Measurements from ENCODE around the gene KRTAP5-1. TPM values are rescaled to one million over a fixed set of nuclear protein-coding genes. Genes with fewer than 3 reads are reported as not detected.

KRTAP5-1 gene
- total RNA-seq, 1 donor from 2014 or later = not detected

DNA sequence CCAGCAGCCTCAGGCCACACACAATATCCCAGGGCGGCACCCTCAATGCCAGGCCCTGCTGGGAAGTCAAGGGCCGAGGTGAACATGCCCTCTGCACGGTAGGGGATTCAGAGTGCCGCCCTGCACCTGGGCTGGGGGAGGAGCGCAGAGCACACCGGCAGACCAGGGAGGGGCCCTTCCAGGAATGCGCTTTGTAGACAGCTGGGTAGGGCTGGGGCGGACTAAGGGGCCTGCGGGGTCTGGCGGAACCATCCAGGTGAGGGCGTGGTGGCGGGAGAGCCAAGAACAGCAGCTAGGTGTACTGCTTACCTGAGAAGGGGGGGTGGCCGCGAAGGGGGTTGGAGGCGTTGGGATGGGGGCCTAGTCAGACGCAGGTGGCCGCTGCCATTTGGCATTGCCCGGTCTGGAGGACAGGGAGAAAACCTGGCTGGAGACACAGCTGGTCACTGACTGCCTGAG lies 39.0 kb downstream of the KRTAP5-1 start:
- Mint-ChIP-seq H3K4me3 (peak overlapping the region; percentile 77), H3K27ac (peak overlapping the region; percentile 83), H3K27me3 (peaks cover 60% of the 10 kb centered on the region), H3K4me1 (ENCODE audit: unreplicated experiment) (no peaks in the 10 kb centered on the region), H3K9me3 (no peaks in the 10 kb centered on the region), H3K36me3 (no peaks in the 10 kb centered on the region)
- TF ChIP-seq, protein P1, sequence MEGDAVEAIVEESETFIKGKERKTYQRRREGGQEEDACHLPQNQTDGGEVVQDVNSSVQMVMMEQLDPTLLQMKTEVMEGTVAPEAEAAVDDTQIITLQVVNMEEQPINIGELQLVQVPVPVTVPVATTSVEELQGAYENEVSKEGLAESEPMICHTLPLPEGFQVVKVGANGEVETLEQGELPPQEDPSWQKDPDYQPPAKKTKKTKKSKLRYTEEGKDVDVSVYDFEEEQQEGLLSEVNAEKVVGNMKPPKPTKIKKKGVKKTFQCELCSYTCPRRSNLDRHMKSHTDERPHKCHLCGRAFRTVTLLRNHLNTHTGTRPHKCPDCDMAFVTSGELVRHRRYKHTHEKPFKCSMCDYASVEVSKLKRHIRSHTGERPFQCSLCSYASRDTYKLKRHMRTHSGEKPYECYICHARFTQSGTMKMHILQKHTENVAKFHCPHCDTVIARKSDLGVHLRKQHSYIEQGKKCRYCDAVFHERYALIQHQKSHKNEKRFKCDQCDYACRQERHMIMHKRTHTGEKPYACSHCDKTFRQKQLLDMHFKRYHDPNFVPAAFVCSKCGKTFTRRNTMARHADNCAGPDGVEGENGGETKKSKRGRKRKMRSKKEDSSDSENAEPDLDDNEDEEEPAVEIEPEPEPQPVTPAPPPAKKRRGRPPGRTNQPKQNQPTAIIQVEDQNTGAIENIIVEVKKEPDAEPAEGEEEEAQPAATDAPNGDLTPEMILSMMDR (conservative IDR thresholded peaks at IDR 0.05) = no peak
- no peak for DNase-seq (ENCODE audit: extremely low spot score, unreplicated experiment)

DNA sequence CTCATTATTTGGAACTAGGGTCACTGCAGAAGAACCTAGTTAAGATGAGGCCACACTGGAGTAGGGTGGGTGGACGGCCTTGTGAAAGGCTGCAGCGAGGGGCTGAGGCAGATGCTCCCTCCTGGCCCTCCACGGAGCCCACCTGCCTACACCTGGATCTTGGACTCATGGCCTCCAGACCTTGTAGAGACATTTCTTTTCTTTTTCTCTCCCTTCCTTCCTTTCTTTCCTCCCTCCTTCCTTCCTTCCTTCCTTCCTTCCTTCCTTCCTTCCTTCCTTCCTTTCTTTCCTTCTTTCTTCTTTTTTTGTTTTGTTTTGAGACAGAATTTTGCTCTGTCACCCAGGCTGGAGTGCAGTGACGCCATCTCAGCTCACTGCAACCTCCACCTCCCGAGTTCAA lies 39.7 kb downstream of the KRTAP5-1 start:
- no peaks in the 10 kb centered on the region for H3K4me1 Mint-ChIP-seq (ENCODE audit: unreplicated experiment)
- H3K27ac Mint-ChIP-seq = peak overlapping the region; percentile 83
- TF ChIP-seq, protein P1 (conservative IDR thresholded peaks at IDR 0.05) = no peak
- no peaks in the 10 kb centered on the region for H3K36me3 Mint-ChIP-seq
- no peaks in the 10 kb centered on the region for H3K9me3 Mint-ChIP-seq
- no peak overlapping the region for H3K4me3 Mint-ChIP-seq
- no peak for DNase-seq (ENCODE audit: extremely low spot score, unreplicated experiment)
- H3K27me3 Mint-ChIP-seq = peaks cover 62% of the 10 kb centered on the region

DNA sequence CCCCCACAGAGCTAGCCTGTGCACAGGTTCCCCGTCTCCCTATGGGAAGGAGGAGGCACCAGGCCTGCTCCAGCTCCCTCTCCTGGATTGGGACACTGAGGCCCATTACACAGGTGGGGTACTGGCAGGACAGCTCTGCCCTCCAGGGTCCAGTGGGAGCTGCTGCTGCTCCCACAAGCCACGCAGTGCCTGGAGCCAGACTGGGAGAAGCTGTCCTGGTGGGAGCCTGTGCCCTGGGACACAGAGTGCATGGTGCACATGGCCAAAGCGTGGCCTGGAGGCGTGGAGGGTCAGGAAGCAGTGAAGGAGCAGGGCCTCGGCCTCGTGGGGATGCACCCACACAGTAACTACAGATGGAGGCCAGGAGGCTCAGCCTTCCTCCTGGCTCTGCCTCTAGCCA lies 40.5 kb downstream of the KRTAP5-1 start:
- peaks cover 62% of the 10 kb centered on the region for H3K27me3 Mint-ChIP-seq
- DNase-seq (ENCODE audit: extremely low spot score, unreplicated experiment) = no peak
- no peaks in the 10 kb centered on the region for H3K36me3 Mint-ChIP-seq
- no peaks in the 10 kb centered on the region for H3K9me3 Mint-ChIP-seq
- H3K27ac Mint-ChIP-seq = no peak overlapping the region
- H3K4me3 Mint-ChIP-seq = no peak overlapping the region
- TF ChIP-seq, protein P1 (conservative IDR thresholded peaks at IDR 0.05) = no peak
- no peaks in the 10 kb centered on the region for H3K4me1 Mint-ChIP-seq (ENCODE audit: unreplicated experiment)

DNA sequence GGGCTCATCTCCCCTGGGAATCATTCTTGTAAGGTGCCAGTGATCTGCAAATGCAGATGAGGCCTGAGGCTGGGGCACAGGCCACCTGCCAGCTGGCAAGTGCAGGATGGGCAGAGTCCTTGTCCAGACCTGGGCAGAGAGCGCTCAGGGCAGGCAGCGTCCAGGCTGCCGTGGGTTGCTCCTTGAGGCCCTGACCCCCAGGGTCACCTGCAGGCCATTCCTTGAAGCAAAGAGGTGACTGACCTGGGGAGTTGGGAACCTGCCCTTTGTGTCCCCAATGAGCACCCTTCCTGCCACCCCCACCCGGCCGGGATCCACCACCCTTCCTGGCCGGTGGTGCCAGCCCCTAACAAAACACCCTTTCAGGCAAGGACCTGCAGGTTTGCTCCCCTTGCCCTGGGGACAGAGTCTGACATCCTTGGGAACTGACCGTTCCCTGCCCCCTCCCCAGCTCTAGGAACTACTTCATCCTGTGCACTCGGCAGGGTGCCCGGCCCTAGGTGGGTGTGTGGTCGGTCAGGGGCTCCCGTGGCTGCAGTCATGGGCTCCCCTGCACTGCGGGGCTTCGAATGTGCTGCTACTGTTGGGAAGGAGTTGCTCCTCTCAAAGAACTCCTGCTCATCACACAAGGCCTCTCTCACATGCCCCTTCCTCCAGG lies 41.3 kb downstream of the KRTAP5-1 start:
- Mint-ChIP-seq H3K27me3 (peaks cover 58% of the 10 kb centered on the region), H3K9me3 (no peaks in the 10 kb centered on the region), H3K27ac (no peak overlapping the region), H3K4me1 (ENCODE audit: unreplicated experiment) (no peaks in the 10 kb centered on the region), H3K4me3 (no peak overlapping the region), H3K36me3 (no peaks in the 10 kb centered on the region)
- TF ChIP-seq, protein P1 (conservative IDR thresholded peaks at IDR 0.05) = no peak
- no peak for DNase-seq (ENCODE audit: extremely low spot score, unreplicated experiment)

DNA sequence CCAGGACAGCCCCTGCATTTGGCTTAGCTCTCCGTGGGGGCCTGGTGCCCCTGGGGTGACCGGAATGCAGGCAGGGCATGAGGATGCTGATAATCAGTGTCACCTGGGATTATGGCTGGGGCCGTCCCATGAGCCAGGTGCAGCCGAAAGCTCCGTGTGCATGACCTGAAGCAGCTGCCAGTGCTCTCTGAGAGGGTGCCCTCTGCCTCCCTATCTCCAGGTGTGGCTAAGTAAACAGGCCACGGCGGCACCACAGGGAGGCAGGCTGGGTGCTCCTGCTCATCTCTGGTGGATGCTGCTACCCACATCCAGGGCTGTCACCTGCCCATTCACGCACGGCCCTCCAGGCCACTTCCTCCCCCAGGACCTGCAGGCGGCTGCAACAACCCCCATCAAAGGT lies 42.8 kb downstream of the KRTAP5-1 start:
- Mint-ChIP-seq H3K9me3 (no peaks in the 10 kb centered on the region), H3K4me3 (no peak overlapping the region), H3K27me3 (peaks cover 58% of the 10 kb centered on the region), H3K36me3 (no peaks in the 10 kb centered on the region), H3K27ac (no peak overlapping the region), H3K4me1 (ENCODE audit: unreplicated experiment) (no peaks in the 10 kb centered on the region)
- TF ChIP-seq, protein P1 (conservative IDR thresholded peaks at IDR 0.05) = no peak
- DNase-seq (ENCODE audit: extremely low spot score, unreplicated experiment) = no peak

All from type B pancreatic cell (in vitro differentiated cells).